Non-pigmented ciliary epithelial cell (primary cell): Measurements from ENCODE around the gene PHETA2.

Experiments used
- DNase-seq: peaks from one replicate; pipeline ENCODE4 v3.0.0-alpha.2; 2010; ENCODE audit warnings: low read depth

The PHETA2 gene, protein sequence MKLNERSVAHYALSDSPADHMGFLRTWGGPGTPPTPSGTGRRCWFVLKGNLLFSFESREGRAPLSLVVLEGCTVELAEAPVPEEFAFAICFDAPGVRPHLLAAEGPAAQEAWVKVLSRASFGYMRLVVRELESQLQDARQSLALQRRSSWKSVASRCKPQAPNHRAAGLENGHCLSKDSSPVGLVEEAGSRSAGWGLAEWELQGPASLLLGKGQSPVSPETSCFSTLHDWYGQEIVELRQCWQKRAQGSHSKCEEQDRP

DNA sequence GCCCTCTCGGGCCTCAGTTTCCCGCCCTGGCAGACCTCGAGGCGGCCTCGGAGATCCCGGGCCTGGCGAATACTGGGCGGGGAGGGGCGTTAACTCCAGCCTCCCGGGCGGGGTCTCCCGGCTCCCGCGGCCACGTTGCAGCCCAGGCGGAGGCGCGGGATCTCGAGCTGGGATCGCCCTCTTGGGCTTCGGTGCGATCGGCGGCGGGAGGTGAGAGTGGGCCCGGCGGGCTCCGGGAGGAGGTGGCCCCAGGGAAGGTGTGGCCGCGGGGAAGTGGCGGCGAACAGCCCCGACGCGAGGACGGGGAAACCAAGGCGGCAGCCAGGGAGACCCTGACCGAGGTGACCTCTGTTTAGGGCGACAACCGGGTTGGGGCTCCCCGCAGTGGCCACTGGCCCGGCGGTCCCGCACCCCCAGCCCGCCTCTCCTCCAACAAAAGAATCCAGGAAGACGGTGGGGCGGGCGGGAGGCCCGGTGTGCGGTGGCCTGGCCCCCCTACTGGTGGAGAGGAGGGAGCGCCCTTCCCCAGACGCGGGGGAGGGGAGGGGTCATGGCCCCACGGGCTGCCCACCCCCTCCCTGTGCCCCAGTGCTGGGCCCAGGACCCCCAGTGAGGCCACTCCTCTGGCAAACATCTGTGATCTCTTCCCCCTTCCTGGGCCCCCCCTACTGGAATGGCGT lies at the start of gene PHETA2:
Gene PHETA2 (plus strand): TSS at position 117 of the 680 bp plus-strand sequence. CDS start 3,046 bp downstream, outside the sequence.
- DNase-seq: no peak

DNA sequence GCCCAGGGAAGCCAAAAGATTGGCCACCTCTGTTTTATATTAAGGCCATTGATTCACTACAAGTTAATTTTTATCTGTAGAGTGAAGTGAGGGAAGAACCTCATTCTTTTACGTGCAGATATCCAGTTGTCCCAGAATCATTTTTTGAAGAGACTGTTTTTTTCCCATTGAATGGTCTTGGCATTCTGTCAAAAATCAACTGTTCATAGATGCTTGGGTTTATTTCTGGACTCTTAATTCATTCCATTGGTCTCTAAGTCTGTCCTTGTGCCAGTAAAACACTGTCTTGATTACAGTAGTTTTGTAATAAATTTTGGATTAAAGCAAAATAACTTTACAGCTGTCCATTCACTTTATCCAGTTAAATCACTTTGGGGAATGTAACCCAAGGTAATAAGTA lies 48.6 kb upstream of the PHETA2 start:
- DNase-seq: no peak

DNA sequence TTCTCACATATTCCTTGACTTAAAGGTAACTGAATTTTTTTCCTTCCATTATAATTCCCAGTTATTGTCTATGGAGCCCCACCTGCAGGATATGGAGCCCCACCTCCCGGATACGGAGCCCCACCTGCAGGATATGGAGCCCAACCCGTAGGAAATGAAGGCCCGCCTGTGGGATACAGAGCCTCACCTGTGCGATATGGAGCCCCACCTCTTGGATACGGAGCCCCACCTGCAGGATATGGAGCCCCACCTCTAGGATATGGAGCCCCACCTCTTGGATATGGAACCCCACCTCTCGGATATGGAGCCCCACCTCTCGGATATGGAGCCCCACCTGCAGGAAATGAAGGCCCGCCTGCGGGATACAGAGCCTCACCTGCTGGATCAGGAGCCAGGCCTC lies 47.3 kb upstream of the PHETA2 start:
- no peak for DNase-seq

DNA sequence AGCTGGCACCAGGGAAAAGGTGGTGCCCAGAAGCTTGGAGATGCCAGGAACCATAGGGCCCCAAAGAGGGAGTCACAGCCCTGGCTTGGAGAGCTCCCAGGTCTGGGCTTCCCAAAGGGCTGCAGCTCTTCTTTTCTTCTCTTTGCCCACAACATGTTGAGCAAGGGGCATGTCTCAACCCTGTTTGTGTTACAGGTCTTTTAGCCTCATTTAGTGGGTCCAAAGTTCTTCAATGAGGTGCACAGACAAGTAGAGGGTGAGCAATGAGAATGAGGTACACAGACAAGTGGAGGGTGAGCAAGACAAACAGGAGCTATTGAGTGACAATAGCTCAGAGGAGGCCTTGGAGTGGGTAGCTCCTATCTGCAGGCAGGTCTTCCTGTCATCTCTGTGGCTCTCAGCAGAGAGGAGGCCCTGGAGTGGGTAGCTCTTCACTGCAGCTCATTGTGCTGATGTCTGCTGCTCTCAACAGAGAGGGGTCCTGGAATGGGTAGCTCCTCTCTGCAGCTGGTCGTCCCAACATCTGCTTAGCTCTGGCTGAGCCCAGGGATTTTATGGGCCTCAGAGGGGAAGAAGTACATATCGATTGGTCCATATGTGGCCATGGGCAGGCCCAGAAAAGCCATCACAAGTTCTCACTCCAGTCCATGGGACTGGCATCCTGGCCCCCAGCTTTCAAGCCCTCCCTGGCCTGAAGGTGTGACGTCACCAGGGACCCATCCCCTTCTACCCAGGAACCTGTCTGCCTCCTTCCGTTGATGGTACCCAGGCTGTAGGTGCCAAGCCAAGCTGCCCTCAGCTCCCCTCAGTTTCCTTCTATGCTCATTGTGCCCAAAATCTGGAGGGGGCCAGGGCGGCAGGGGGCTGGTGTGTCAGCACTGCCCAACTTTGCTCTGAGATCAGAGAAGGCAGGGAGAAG lies 40.5 kb upstream of the PHETA2 start:
- DNase-seq: no peak

DNA sequence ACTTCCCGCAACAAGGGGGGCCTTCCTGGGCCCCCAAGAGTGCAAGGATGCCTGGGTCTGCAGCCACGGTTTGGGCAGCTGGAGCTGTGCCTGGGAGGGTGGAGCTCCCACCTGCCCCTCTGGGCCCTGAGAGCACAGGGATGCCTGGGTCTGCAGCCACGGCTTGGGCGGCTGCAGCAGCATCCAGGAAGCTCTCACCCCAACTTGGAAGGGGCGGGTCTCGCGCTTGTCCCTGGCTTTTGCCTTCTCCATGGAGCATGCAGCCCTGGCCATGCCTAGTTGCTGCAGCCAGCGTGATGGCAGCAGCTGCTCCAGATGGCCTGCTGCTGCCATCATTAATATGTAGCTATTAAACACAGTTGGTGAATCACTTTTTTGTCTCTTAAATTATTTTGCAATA lies 38.8 kb upstream of the PHETA2 start:
- no peak for DNase-seq

DNA sequence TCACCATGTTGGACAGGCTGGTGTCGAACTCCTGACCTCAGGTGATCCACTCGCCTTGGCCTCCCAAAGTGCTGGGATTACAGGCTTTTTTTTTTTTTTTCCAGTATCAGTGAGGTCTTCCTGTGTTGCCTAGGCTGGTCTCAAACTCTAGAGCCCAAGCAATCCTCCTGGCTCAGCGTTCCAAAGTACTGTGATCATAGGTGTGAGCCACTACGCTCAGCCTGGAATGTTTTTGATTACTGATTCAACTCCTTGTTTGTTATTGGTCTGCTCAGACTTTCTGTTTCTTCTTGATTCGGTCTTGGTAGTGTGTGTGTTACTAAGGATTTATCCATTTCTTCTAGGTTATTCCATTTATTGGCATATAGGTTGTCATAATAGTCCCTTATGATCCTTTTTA lies 34.8 kb upstream of the PHETA2 start:
- no peak for DNase-seq

DNA sequence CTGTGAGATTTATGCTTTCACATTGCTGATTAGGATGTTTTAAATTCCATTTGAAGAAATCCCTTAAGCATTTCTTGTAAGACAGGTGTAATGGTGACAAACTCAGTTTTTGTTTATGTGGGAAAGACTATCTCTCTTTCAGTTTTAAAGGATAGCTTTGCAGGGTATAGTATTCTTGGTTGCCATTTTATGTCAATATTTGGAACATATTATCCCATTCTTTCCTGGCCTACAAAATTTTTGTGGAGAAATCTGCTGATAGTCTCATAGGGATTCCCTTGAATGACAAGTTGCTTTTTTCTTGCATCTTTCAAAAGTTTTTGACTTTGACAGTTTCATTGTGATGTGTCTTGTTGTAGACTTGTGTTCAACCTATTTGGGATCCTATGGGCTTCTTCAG lies 32.3 kb upstream of the PHETA2 start:
- DNase-seq: no peak

GRCh38 chr22:42050641-42051180 lies 23.3 kb upstream of the PHETA2 start:
- DNase-seq: no peak

DNA sequence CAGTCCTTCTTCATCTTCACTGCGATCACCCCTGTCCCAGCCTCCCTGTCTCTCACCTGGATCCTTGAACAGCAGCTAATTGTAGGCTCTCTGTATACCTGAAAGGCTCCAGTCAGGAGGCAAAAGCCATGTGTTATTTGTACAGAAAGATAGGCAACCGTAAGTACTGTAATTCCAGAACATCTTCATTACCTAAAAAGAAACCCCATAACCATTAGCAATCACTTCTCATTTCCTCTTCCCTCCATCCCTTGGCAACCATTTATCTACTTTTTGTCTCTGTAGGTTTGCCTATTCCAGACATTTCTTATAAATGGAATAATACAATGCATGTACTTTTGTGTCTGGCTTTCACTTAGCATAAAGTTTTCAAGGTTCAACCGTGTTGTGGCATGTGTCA lies 21.3 kb upstream of the PHETA2 start:
- no peak for DNase-seq

GRCh38 chr22:42056757-42057511 lies 17.1 kb upstream of the PHETA2 start:
- DNase-seq: no peak

DNA sequence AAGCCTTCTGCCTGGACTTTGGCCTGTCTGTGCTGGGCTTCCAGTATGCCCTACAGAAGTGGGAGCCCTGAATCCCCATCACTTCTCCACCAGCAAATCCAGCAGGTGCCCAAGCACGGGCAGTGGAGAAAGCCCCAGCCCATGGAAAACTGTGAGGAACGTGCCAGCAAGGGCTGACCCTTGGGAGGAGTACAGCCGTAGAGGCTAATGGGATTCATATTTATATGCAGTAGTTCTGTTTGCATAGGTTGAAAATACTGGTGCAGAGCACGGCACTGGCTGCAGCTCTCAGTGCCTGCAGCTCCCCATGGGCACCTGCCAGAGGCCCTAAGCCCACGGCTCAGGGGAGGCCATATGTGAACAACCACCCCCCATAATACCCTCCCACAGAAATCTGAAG lies 13.6 kb upstream of the PHETA2 start:
- DNase-seq: no peak

- no peak for DNase-seq
Measured at GRCh38 chr22:42061041-42061440, 13.0 kb upstream of the PHETA2 start.

DNA sequence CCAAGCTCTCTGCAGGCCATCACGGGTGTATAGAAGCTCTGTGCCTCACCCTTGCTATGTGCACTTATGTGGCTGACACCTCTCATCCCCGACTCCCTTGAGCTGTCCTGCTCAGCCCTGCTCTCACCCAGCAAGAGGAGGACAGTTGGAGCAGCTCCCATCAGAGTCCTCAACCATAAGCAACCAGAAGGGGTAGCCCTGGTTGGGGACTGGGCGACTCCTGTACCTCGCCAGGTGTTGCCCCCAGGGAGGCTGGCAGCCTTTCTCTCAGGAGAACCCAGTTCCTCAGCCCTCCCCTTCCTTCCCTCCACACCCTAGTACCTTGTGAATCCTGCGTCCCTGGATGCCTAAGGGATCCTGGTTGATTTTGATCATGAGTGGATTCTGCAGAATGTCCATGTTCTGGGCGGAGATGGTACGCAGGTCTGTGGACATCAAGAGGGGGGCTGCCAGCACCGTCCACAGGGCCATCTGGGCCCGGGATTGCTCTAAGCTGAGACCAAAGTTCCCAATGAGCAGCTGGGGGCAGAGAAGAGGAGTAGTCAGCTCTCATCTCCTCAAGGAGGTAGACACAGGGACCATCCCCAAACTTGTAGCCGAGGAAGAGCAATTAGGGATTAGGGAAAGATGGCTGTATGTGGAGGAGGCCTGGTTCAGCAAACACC lies 11.4 kb upstream of the PHETA2 start:
- DNase-seq: no peak

- no peak for DNase-seq
Measured at GRCh38 chr22:42064629-42065028, 9.4 kb upstream of the PHETA2 start.

DNA sequence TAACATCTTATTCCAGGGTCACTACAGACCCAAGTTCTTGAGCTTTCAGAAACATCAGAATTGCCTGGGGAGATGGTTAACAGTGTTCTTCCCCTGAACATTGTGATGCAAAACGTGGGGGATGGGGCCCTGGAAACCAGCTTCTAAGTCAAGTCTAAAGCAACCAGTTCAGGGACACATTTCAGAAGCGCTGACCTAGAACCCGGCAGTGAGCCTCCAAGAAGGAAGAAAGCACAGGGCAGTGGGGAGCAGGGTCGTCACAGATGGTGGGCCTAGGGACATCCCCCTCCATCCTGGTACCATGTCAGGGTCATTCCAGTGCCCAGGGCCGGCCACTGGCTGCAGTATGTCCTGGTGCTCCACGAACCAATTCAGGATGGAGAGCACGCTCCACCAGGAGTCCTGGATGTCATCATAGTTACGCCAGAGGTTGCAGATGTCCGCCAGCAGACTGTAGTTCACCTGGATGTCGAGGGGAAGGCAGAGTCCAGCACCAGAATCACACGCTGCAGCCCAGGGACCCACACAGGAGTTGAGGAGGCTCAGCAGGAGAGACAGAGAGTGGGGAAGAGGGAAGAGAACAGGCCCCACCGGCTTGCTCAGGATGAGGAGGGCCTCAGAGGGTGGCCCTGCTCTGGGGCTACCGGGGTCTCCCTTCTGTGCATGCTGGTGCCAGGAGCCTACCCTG lies 8.5 kb upstream of the PHETA2 start:
- no peak for DNase-seq

DNA sequence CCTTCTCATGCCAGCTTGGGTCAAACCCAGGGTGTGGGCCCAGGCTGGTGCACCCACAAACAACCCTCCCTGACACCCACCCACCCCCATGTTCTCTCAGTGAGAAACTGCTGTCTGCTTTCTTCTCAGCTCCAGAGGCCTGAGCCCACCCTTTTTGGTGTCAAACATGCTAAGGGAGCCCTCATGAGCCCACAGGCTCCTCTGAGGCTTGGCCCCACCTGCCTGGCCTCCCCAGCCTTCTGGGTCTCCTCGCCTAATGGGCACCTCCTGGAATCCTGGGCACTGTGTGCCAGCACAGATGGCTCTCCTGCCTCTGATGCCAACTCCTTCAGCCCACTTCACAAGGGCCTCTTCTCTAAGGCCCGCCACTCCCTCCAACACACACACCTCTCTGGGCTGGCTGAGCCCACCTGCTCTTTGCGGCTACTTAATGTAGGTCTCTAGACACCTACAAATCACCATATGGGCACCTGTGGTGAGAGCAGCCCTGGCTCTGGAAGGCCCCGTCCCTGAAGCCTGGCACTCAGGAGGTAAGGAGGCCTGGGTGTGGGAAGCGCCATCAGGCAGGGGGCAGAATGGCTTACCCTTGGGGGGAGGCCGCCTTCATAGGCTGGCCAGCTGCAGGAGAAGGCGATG lies 7.8 kb upstream of the PHETA2 start:
- no peak for DNase-seq

GRCh38 chr22:42066937-42067336 lies 7.1 kb upstream of the PHETA2 start:
- no peak for DNase-seq

DNA sequence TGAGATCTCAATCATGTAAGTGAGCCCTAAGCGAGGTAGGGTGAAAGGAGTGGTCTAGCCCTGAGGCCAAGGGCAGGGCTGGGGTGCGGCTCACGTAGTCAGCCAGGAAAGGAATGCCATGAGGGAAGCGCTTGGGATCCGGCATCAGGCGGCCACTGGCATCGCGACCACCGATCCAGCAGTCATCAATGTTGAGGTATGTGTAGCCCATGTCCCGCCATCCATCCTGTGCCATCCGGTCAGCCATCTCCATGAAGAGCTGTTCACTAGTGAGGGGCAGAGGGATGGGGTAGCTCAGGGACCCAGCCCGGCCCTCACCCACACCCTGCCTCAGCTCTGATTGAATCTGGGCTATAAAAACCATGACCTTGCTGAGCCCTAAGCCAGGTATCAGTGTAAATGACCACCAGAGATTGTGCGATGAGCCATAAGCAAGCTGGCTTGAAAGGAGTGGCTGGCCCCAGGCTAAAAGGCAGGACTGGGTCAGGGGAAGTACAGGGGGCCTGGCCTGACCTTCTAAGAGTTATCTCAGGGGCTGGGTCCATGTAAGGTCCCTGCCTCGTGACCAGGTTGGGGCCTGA lies 6.3 kb upstream of the PHETA2 start:
- no peak for DNase-seq

DNA sequence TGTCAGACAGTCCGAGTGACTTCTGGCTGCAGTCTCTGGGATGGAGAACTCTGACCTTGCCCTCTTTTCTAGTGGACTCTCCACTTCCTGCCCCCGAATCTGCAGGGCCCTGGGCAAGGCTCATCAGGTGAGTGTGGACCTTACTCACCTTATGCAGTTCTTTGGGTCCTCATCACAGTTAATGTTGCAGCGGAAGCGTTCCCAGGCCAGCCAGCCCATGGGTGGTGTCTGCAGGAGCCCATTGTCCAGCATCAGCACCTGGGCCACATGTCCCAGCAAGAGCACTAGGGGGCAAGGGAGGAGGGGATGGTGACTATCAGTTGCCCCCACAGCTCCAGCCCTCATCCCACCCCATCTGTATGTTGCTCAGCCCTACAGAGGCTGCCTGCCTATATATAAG lies 5.8 kb upstream of the PHETA2 start:
- no peak for DNase-seq
